ENCODE results near the gene MANSC4.

DNA sequence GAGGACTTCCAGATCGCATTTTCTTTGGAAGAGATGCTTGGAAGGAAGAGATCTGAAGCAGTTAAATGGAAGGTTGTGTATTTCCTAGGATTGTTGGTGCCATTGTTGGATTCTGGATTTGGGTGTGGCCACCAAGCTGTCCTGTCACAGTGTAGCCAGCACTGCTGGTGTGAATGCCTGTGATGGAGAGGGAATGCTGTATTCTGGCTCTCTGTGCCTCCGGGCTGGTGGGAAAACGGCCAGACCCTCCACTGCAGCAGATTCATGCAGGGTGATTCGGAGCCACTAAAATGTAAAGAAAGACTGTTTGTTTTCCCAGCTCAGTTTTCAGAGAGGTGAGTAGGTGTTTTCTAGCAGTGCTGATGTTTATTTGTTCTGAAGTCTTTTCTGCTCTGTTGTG lies 30.7 kb upstream of the MANSC4 start:
- TF ChIP-seq POLR2A (IDR thresholded peaks at IDR 0.05; ENCODE audit: low read depth, low read length) (no peak), POLR2AphosphoS5 (IDR thresholded peaks at IDR 0.05; ENCODE audit: low read depth, low read length) (no peak), TAF1 (IDR thresholded peaks at IDR 0.05; ENCODE audit: low read depth, low read length) (no peak), SPI1 (IDR thresholded peaks at IDR 0.05; ENCODE audit: low read depth, low read length) (no peak), PAX5 (IDR thresholded peaks at IDR 0.05; ENCODE audit: insufficient read depth, low read length, severe bottlenecking) (no peak), POU2F2 (IDR thresholded peaks at IDR 0.05; ENCODE audit: low read depth, low read length) (no peak)

Measured in GM12891 (cell line).